GM19239 (cell line): Measurements from ENCODE around the gene QTRT2.

Experiments used
- DNase-seq: peaks from one replicate; pipeline ENCODE4 v3.0.0; 2011; ENCODE audit warnings: low spot score; ENCODE audit not compliant: insufficient read length
- FAIRE-seq: peaks from 2 replicates; lab custom pipeline; 2011; peaks lifted over from hg19 to GRCh38; lab: Jason Lieb, UNC

Gene QTRT2

DNA sequence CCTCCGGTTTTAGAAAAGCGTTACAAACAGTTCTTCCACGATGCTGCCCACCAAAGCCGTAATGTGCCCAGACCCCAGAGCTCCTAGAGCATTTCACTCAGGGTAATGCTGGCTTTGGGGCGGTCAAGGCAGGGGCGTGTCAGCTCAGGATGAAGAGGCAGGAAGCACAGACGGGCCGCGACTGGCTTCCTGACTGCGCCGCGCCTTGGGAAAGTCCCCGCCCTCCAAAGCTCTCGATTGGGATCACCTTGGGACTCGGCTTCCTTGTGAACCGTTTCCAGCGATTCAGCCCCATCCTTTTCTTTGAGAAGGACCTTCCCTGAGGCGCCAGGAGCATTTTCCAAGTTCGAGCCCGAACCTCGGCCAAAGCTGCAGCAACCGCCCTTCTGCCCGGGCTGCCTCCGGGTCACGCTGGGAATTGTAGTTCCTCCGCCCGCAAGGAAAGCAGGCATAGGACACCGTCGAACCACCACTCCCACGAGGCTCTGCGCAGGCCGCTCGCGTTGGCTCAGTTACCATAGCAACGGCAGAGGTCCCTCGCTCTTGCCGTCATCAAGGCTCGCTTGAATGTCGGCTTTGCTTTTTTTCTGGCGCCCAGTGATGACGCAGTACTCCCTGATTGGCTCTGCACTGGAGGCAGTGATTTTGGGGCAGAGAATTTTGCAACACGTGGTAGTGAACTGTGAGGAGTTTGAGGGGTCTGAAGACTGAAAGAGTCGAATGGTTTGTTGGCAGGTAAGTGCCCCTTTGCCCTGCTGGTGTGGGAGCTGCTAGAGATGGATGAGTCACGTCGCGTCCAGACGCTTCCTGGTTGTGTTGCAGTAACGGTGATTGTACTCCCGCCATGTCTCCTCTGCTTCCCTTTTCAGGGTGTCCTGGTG, at the start of gene QTRT2, which contains the start of gene CCDC191:
TSS of gene QTRT2 (plus strand) at position 608 of the 881 bp plus-strand sequence. CDS start 8,521 bp downstream, outside the sequence.
TSS of gene CCDC191 (minus strand) at position 397 of the 881 bp plus-strand sequence. CDS start at position 337, 60 bp downstream.
- DNase-seq = peak; percentile 70
- peak; percentile 100 for FAIRE-seq

- FAIRE-seq (no peak), DNase-seq (no peak)
Observed at GRCh38 chr3:114011059-114011797, 45.3 kb upstream of the QTRT2 start.

DNA sequence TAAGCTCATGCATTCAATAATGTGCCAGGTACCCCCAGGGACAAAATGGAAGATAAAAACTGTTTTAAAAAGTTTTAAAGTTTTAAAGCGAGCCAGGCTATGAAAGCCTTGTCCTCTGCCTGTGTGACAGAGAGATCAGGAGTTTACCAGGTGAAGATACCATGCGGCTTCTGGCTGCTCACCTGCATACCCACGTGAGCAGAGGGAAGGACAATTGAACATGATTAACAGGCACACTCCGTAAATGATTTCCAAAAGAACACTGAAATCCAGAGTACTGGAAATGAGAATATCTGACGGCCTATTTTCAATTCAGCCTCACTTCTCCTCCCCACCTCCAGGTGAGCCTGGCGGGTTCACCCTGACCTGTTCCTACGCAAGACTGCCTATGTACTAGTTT, 42.3 kb upstream of the QTRT2 start:
- DNase-seq = no peak

GRCh38 chr3:114019486-114019885, 37.1 kb upstream of the QTRT2 start:
- DNase-seq (no peak), FAIRE-seq (no peak)

More for the DNA sequence above, 42.3 kb upstream of the QTRT2 start:
- no peak for FAIRE-seq

GRCh38 chr3:114020907-114021306, 35.6 kb upstream of the QTRT2 start:
- DNase-seq (no peak), FAIRE-seq (no peak)

DNA sequence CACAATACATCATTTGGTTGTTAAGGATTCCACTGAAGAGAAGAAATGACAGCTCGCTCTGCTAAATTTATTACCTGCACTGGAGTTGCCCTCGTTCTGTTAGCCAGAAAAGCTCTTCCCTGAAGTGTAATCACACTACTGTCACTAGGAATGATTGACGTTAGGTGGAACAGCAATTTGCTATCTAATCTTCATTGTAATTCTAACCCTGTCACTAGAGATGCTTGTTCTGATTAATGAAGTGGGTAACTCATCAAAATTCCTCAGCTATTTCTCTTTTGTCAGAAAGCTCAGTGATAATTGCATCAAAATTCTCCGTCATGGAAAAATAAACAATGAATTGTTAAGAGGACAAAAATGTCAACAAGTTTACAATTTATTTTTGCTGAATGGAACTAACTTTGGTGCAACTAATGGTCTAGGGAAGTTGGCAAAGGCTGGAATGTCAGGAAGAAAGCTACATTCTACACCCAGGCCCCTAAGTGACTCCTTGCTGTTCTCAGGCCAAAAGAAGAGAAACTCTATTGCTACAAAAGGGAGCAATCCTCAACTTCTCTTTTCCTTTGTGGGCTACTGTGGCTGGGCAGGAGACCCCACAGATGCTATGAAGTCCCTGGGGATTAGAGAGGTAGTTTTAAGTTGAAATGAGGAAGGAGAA, 34.3 kb upstream of the QTRT2 start:
- FAIRE-seq (no peak), DNase-seq (no peak)

DNA sequence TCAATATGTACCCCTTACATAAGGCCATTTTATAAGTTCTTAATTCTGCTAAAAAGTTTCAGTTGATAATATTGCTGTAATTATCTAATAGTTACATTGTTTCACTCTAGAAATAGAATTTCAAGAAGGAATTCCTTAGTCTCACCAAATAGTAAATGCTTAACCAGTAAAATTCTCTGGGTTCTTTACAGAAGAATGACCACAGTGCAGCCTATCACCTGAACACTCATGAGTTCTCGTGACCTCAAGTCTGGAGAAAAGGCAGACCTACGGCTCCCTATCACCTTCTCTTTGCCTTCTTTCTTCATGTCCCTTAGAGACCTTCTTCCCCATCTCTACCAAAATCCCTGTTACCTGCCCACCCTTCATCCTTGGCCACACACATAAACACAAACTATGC, 31.1 kb upstream of the QTRT2 start:
- FAIRE-seq = no peak
- no peak for DNase-seq

DNA sequence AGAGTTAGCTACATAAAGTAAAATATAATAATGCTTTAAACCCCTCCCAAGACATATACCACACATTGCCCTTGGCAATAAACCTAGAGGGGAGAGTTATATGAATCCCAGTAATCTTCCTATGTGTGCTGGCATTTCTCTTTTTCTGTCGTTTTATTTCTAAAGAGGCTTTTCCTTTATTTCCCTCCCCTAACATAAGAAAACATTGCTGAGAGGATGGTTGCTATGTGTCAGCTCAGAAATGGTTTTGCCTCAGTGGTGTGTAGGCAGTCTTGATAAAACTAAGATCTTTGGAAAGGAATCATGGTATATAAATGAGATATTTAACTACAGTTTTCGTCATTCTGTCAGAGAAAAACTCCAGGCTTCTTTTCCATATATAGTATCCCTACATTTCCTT, 30.2 kb upstream of the QTRT2 start:
- FAIRE-seq (no peak), DNase-seq (no peak)

GRCh38 chr3:114033721-114034120, 22.8 kb upstream of the QTRT2 start:
- FAIRE-seq (no peak), DNase-seq (no peak)

- DNase-seq (no peak), FAIRE-seq (no peak)
Observed at GRCh38 chr3:114034211-114034610, 22.3 kb upstream of the QTRT2 start.

GRCh38 chr3:114034787-114035545, 21.6 kb upstream of the QTRT2 start:
- no peak for DNase-seq
- FAIRE-seq = no peak

DNA sequence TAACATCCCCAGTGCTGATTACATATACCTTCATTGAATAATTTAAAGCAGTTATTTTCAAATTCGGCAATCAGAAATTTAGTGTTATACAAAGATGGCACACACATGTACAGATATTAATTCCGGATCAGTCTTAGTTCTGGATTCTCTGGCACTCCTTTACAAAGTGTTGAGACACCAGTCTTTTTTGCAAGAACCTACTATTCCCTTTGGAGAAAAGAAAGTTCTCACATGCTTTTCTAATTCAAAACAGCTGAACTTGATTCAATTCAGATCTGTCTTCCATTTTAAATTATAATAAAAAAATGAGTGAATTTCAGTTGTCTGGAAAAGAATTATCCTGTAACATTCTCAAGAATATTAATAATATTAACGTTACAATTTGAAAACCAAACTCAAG, 20.6 kb upstream of the QTRT2 start:
- FAIRE-seq (no peak), DNase-seq (no peak)

DNA sequence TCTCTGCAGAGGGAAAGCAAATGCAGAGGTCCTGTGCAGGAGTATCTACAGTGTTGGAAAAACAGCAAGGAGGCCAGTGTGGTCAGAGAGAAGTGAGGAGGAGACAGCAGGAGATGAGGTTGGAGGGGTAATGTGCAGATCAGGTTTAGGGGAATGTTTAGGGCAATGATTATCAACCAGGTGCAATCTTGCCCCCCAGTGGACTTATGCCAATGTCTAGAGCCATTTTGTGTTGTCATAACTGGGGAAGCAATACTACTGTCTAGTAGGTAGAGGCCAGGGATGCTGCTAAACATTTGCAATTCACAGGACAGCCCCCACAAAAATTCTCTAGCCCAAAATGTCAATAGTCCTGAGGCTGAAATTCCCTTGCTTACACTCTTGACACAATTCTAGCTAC, 13.3 kb upstream of the QTRT2 start:
- no peak for DNase-seq
- no peak for FAIRE-seq

- DNase-seq (no peak), FAIRE-seq (no peak)
Observed at GRCh38 chr3:114052216-114052615, 4.3 kb upstream of the QTRT2 start.

- FAIRE-seq (no peak), DNase-seq (no peak)
Observed at GRCh38 chr3:114057011-114057347, 442 bp downstream of the QTRT2 start.

DNA sequence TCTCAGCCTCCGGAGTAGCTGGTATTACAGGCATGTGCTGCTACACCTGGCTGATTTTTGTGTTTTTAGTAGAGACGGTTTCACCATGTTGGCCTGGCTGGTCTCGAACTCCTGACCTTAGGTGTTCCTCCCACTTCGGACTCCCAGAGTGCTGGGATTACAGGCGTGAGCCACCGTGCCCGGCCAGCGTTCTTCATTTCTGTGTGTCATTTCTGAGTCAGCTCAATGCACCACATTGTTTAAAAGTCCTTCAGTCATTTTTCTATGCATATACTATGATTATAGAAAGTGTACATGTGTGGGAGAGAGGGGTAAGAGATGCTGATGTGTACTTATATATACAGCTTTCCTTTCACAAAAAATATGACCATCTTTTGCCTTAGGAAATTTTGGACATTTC, 2.1 kb downstream of the QTRT2 start:
- no peak for FAIRE-seq

GRCh38 chr3:114060906-114061655, 4.5 kb downstream of the QTRT2 start:
- FAIRE-seq (no peak), DNase-seq (no peak)

More for the DNA sequence above, 2.1 kb downstream of the QTRT2 start:
- no peak for DNase-seq

- DNase-seq = no peak
- no peak for FAIRE-seq
Observed at GRCh38 chr3:114067804-114068203, 11.3 kb downstream of the QTRT2 start.

- FAIRE-seq (no peak), DNase-seq (no peak)
Observed at GRCh38 chr3:114068336-114068735, 11.8 kb downstream of the QTRT2 start.
